ENCODE data around the gene EI24. TPM values are rescaled to one million over a fixed set of nuclear protein-coding genes. Genes with fewer than 3 reads are reported as not detected.

Gene EI24
- polyA plus RNA-seq, 2 donors: 22.0 to 69.9 TPM

GRCh38 chr11:125552927-125553326 lies 16.4 kb upstream of the EI24 start:
- H3K36me3 ChIP-seq (ENCODE audit: control insufficient read depth in 2 of 2, insufficient read depth in 2 of 2, low read length in 1 of 2): no peaks in the 10 kb centered on the region
- H3K4me3 ChIP-seq (ENCODE audit: low read depth in 1 of 2, low read length in 2 of 2): no peak overlapping the region
- H3K27ac ChIP-seq (ENCODE audit: low read depth in 2 of 2, low read length in 1 of 2): no peak overlapping the region
- peaks cover 5 to 8% of the 10 kb centered on the region in 2 donors for H3K9me3 ChIP-seq (ENCODE audit: control insufficient read depth in 2 of 2, insufficient read depth in 1 of 2, low read depth in 1 of 2, low read length in 1 of 2)
- H3K27me3 ChIP-seq (ENCODE audit: control insufficient read depth in 1 of 2, insufficient read depth in 2 of 2, low read length in 2 of 2): no peaks in the 10 kb centered on the region
- H3K4me1 ChIP-seq (ENCODE audit: control insufficient read depth in 2 of 2, insufficient read depth in 2 of 2, low read length in 1 of 2): no peaks in the 10 kb centered on the region
- WGBS, 2 donors: 93 to 96% methylated on average over 2 of the region's 2 CpGs

GRCh38 chr11:125553357-125553756 lies 15.9 kb upstream of the EI24 start:
- Histone ChIP-seq H3K27me3 (ENCODE audit: control insufficient read depth in 1 of 2, insufficient read depth in 2 of 2, low read length in 2 of 2) (no peaks in the 10 kb centered on the region), H3K27ac (ENCODE audit: low read depth in 2 of 2, low read length in 1 of 2) (no peak overlapping the region), H3K9me3 (ENCODE audit: control insufficient read depth in 2 of 2, insufficient read depth in 1 of 2, low read depth in 1 of 2, low read length in 1 of 2) (peaks cover 5 to 8% of the 10 kb centered on the region in 2 donors), H3K36me3 (ENCODE audit: control insufficient read depth in 2 of 2, insufficient read depth in 2 of 2, low read length in 1 of 2) (no peaks in the 10 kb centered on the region), H3K4me3 (ENCODE audit: low read depth in 1 of 2, low read length in 2 of 2) (no peak overlapping the region), H3K4me1 (ENCODE audit: control insufficient read depth in 2 of 2, insufficient read depth in 2 of 2, low read length in 1 of 2) (no peaks in the 10 kb centered on the region)
- 95 to 100% methylated on average over 1 of the region's 1 CpG for WGBS, 2 donors

- Histone ChIP-seq H3K27me3 (ENCODE audit: control insufficient read depth in 1 of 2, insufficient read depth in 2 of 2, low read length in 2 of 2) (no peaks in the 10 kb centered on the region), H3K36me3 (ENCODE audit: control insufficient read depth in 2 of 2, insufficient read depth in 2 of 2, low read length in 1 of 2) (no peaks in the 10 kb centered on the region), H3K4me1 (ENCODE audit: control insufficient read depth in 2 of 2, insufficient read depth in 2 of 2, low read length in 1 of 2) (no peaks in the 10 kb centered on the region), H3K9me3 (ENCODE audit: control insufficient read depth in 2 of 2, insufficient read depth in 1 of 2, low read depth in 1 of 2, low read length in 1 of 2) (peaks cover 5 to 8% of the 10 kb centered on the region in 2 donors), H3K4me3 (ENCODE audit: low read depth in 1 of 2, low read length in 2 of 2) (no peak overlapping the region), H3K27ac (ENCODE audit: low read depth in 2 of 2, low read length in 1 of 2) (no peak overlapping the region)
- 86 to 89% methylated on average over 3 of the region's 3 CpGs for WGBS, 2 donors
These were observed 15.2 kb upstream of the EI24 start for GRCh38 chr11:125554038-125554437.

GRCh38 chr11:125559888-125560287 lies 9.4 kb upstream of the EI24 start:
- Histone ChIP-seq H3K27ac (ENCODE audit: low read depth in 2 of 2, low read length in 1 of 2) (no peak overlapping the region), H3K36me3 (ENCODE audit: control insufficient read depth in 2 of 2, insufficient read depth in 2 of 2, low read length in 1 of 2) (no peaks in the 10 kb centered on the region), H3K27me3 (ENCODE audit: control insufficient read depth in 1 of 2, insufficient read depth in 2 of 2, low read length in 2 of 2) (no peaks in the 10 kb centered on the region), H3K4me1 (ENCODE audit: control insufficient read depth in 2 of 2, insufficient read depth in 2 of 2, low read length in 1 of 2) (no peaks in the 10 kb centered on the region), H3K9me3 (ENCODE audit: control insufficient read depth in 2 of 2, insufficient read depth in 1 of 2, low read depth in 1 of 2, low read length in 1 of 2) (no peaks in the 10 kb centered on the region), H3K4me3 (ENCODE audit: low read depth in 1 of 2, low read length in 2 of 2) (no peak overlapping the region)
- 46 to 68% methylated on average over 3 of the region's 3 CpGs for WGBS, 2 donors

GRCh38 chr11:125561924-125562323 lies 7.4 kb upstream of the EI24 start:
- Histone ChIP-seq H3K27ac (ENCODE audit: low read depth in 2 of 2, low read length in 1 of 2) (no peak overlapping the region), H3K9me3 (ENCODE audit: control insufficient read depth in 2 of 2, insufficient read depth in 1 of 2, low read depth in 1 of 2, low read length in 1 of 2) (no peaks in the 10 kb centered on the region), H3K4me3 (ENCODE audit: low read depth in 1 of 2, low read length in 2 of 2) (no peak overlapping the region), H3K27me3 (ENCODE audit: control insufficient read depth in 1 of 2, insufficient read depth in 2 of 2, low read length in 2 of 2) (no peaks in the 10 kb centered on the region), H3K4me1 (ENCODE audit: control insufficient read depth in 2 of 2, insufficient read depth in 2 of 2, low read length in 1 of 2) (no peaks in the 10 kb centered on the region), H3K36me3 (ENCODE audit: control insufficient read depth in 2 of 2, insufficient read depth in 2 of 2, low read length in 1 of 2) (no peaks in the 10 kb centered on the region)
- 97 to 98% methylated on average over 1 of the region's 1 CpG for WGBS, 2 donors

- no peaks in the 10 kb centered on the region for H3K4me1 ChIP-seq (ENCODE audit: control insufficient read depth in 2 of 2, insufficient read depth in 2 of 2, low read length in 1 of 2)
- H3K27ac ChIP-seq (ENCODE audit: low read depth in 2 of 2, low read length in 1 of 2): no peak overlapping the region
- WGBS, 2 donors: 71 to 78% methylated on average over 4 of the region's 4 CpGs
- H3K4me3 ChIP-seq (ENCODE audit: low read depth in 1 of 2, low read length in 2 of 2): no peak overlapping the region
- H3K9me3 ChIP-seq (ENCODE audit: control insufficient read depth in 2 of 2, insufficient read depth in 1 of 2, low read depth in 1 of 2, low read length in 1 of 2): no peaks in the 10 kb centered on the region
- no peaks in the 10 kb centered on the region for H3K27me3 ChIP-seq (ENCODE audit: control insufficient read depth in 1 of 2, insufficient read depth in 2 of 2, low read length in 2 of 2)
- H3K36me3 ChIP-seq (ENCODE audit: control insufficient read depth in 2 of 2, insufficient read depth in 2 of 2, low read length in 1 of 2): no peaks in the 10 kb centered on the region
These were observed 6.8 kb upstream of the EI24 start for GRCh38 chr11:125562430-125562829.

GRCh38 chr11:125564357-125564756 lies 4.9 kb upstream of the EI24 start:
- H3K27me3 ChIP-seq (ENCODE audit: control insufficient read depth in 1 of 2, insufficient read depth in 2 of 2, low read length in 2 of 2): no peaks in the 10 kb centered on the region
- no peaks in the 10 kb centered on the region for H3K4me1 ChIP-seq (ENCODE audit: control insufficient read depth in 2 of 2, insufficient read depth in 2 of 2, low read length in 1 of 2)

GRCh38 chr11:125566235-125566634 lies 3.0 kb upstream of the EI24 start:
- H3K4me1 ChIP-seq (ENCODE audit: control insufficient read depth in 2 of 2, insufficient read depth in 2 of 2, low read length in 1 of 2): no peaks in the 10 kb centered on the region
- H3K9me3 ChIP-seq (ENCODE audit: control insufficient read depth in 2 of 2, insufficient read depth in 1 of 2, low read depth in 1 of 2, low read length in 1 of 2): no peaks in the 10 kb centered on the region
- no peak overlapping the region for H3K4me3 ChIP-seq (ENCODE audit: low read depth in 1 of 2, low read length in 2 of 2)
- H3K27me3 ChIP-seq (ENCODE audit: control insufficient read depth in 1 of 2, insufficient read depth in 2 of 2, low read length in 2 of 2): no peaks in the 10 kb centered on the region
- H3K27ac ChIP-seq (ENCODE audit: low read depth in 2 of 2, low read length in 1 of 2): no peak overlapping the region
- 96 to 97% methylated on average over 4 of the region's 4 CpGs for WGBS, 2 donors
- no peaks in the 10 kb centered on the region for H3K36me3 ChIP-seq (ENCODE audit: control insufficient read depth in 2 of 2, insufficient read depth in 2 of 2, low read length in 1 of 2)

More at GRCh38 chr11:125564357-125564756, 4.9 kb upstream of the EI24 start:
- Histone ChIP-seq H3K9me3 (ENCODE audit: control insufficient read depth in 2 of 2, insufficient read depth in 1 of 2, low read depth in 1 of 2, low read length in 1 of 2) (no peaks in the 10 kb centered on the region), H3K4me3 (ENCODE audit: low read depth in 1 of 2, low read length in 2 of 2) (no peak overlapping the region), H3K36me3 (ENCODE audit: control insufficient read depth in 2 of 2, insufficient read depth in 2 of 2, low read length in 1 of 2) (no peaks in the 10 kb centered on the region), H3K27ac (ENCODE audit: low read depth in 2 of 2, low read length in 1 of 2) (no peak overlapping the region)
- 72 to 77% methylated on average over 3 of the region's 3 CpGs for WGBS, 2 donors

GRCh38 chr11:125569915-125570621 lies 791 bp downstream of the EI24 start:
- H3K27ac ChIP-seq (ENCODE audit: low read depth in 2 of 2, low read length in 1 of 2): peak overlapping the region; percentile 78 to 84
- 1 to 3% methylated on average over 9 of the region's 9 CpGs for WGBS, 2 donors
- H3K4me1 ChIP-seq (ENCODE audit: control insufficient read depth in 2 of 2, insufficient read depth in 2 of 2, low read length in 1 of 2): no peaks in the 10 kb centered on the region
- H3K4me3 ChIP-seq (ENCODE audit: low read depth in 1 of 2, low read length in 2 of 2): peak overlapping the region; percentile 91 to 92
- no peaks in the 10 kb centered on the region for H3K9me3 ChIP-seq (ENCODE audit: control insufficient read depth in 2 of 2, insufficient read depth in 1 of 2, low read depth in 1 of 2, low read length in 1 of 2)
- H3K36me3 ChIP-seq (ENCODE audit: control insufficient read depth in 2 of 2, insufficient read depth in 2 of 2, low read length in 1 of 2): peaks cover 5 to 8% of the 10 kb centered on the region in 2 donors
- H3K27me3 ChIP-seq (ENCODE audit: control insufficient read depth in 1 of 2, insufficient read depth in 2 of 2, low read length in 2 of 2): no peaks in the 10 kb centered on the region

- H3K27ac ChIP-seq (ENCODE audit: low read depth in 2 of 2, low read length in 1 of 2): no peak overlapping the region
- H3K4me1 ChIP-seq (ENCODE audit: control insufficient read depth in 2 of 2, insufficient read depth in 2 of 2, low read length in 1 of 2): no peaks in the 10 kb centered on the region
- H3K4me3 ChIP-seq (ENCODE audit: low read depth in 1 of 2, low read length in 2 of 2): no peak overlapping the region
- H3K36me3 ChIP-seq (ENCODE audit: control insufficient read depth in 2 of 2, insufficient read depth in 2 of 2, low read length in 1 of 2): peaks cover 11% of the 10 kb centered on the region in 2 donors
- WGBS, 2 donors: 56 to 63% methylated on average over 2 of the region's 2 CpGs
- H3K9me3 ChIP-seq (ENCODE audit: control insufficient read depth in 2 of 2, insufficient read depth in 1 of 2, low read depth in 1 of 2, low read length in 1 of 2): no peaks in the 10 kb centered on the region
- H3K27me3 ChIP-seq (ENCODE audit: control insufficient read depth in 1 of 2, insufficient read depth in 2 of 2, low read length in 2 of 2): no peaks in the 10 kb centered on the region
These were observed 1.7 kb downstream of the EI24 start for GRCh38 chr11:125570952-125571351.

Measured in esophagus (tissue), 2 donors.